Neural cell (in vitro differentiated cells): ENCODE data around the gene KRTAP22-2. TPM values are rescaled to one million over a fixed set of nuclear protein-coding genes. Genes with fewer than 3 reads are reported as not detected.

Source experiments
- H2AFZ ChIP-seq: fragments of 200-600, 300-800 bp; sonication (generic), shearing (Covaris generic); 2 replicates; pipeline ENCODE4 v1.6.0; 2014; ENCODE audit warnings: low read depth, mild to moderate bottlenecking, antibody characterized with exemption, low read length, moderate library complexity
- H3F3A ChIP-seq: fragments of 200-600 bp; shearing (Covaris generic); 2 replicates; pipeline ENCODE4 v1.6.1; 2016; ENCODE audit warnings: mild to moderate bottlenecking, moderate library complexity, mixed read lengths, antibody characterized with exemption, low read length; ENCODE audit not compliant: insufficient read depth, poor library complexity, severe bottlenecking
- H3K27ac ChIP-seq: fragments of 200-600, 300-800 bp; sonication (generic), shearing (Covaris generic); 2 replicates; pipeline ENCODE4 v1.5.1; 2014; ENCODE audit warnings: mild to moderate bottlenecking, low read length, moderate library complexity
- H3K27me3 ChIP-seq: fragments of 300-800, 200-600 bp; sonication (generic), shearing (Covaris generic); 2 replicates; pipeline ENCODE4 v1.6.0; 2014; ENCODE audit warnings: mild to moderate bottlenecking, low read depth, low read length, moderate library complexity; ENCODE audit not compliant: insufficient read depth
- H3K36me3 ChIP-seq: fragments of 300-800, 200-600 bp; sonication (generic), shearing (Covaris generic); 2 replicates; pipeline ENCODE4 v1.5.1; 2014; ENCODE audit warnings: mild to moderate bottlenecking, antibody characterized with exemption, low read length, moderate library complexity; ENCODE audit not compliant: insufficient read depth
- H3K4me2 ChIP-seq: fragments of 300-800, 200-600 bp; sonication (generic), shearing (Covaris generic); 2 replicates; pipeline ENCODE4 v1.6.0; 2014; ENCODE audit warnings: mild to moderate bottlenecking, low read length
- H3K4me3 ChIP-seq: fragments of 300-800, 200-600 bp; sonication (generic), shearing (Covaris generic); 2 replicates; pipeline ENCODE4 v1.5.1; 2014; ENCODE audit warnings: mild to moderate bottlenecking, low read length, moderate library complexity
- H3K79me2 ChIP-seq: fragments of 200-600 bp; shearing (Covaris generic); replicated peaks from 2 replicates; pipeline ENCODE4 v1.6.0; 2014; ENCODE audit warnings: mild to moderate bottlenecking, low read length, moderate library complexity; ENCODE audit not compliant: insufficient read depth
- H3K9ac ChIP-seq: fragments of 300-800, 200-600 bp; sonication (generic), shearing (Covaris generic); 2 replicates; pipeline ENCODE4 v1.6.1; 2016; ENCODE audit warnings: mild to moderate bottlenecking, low read length, mixed read lengths
- H3K9me2 ChIP-seq: fragments of 200-600 bp; shearing (Covaris generic); 2 replicates; pipeline ENCODE4 v1.6.1; 2016; ENCODE audit warnings: mild to moderate bottlenecking, low read length, mixed read lengths; ENCODE audit not compliant: insufficient read depth
- H3K9me3 ChIP-seq: fragments of 200-600, 300-800 bp; sonication (generic), shearing (Covaris generic); 2 replicates; pipeline ENCODE4 v1.6.1; 2016; ENCODE audit warnings: mild to moderate bottlenecking, mixed run types, low read length, moderate library complexity, mixed read lengths
- H4K20me1 ChIP-seq: fragments of 200-600 bp; shearing (Covaris generic); 2 replicates; pipeline ENCODE4 v1.6.1; 2016; ENCODE audit warnings: mild to moderate bottlenecking, mixed run types; ENCODE audit not compliant: insufficient read depth
- CTCF ChIP-seq: fragments of 450-650 bp; IDR thresholded peaks from 2 replicates; pipeline ENCODE4 v1.5.1; 2014; ENCODE audit warnings: antibody characterized with exemption, mild to moderate bottlenecking, moderate library complexity; ENCODE audit not compliant: poor library complexity, severe bottlenecking
- EP300 ChIP-seq: fragments of 450-650 bp; conservative IDR thresholded peaks from 2 replicates; pipeline ENCODE4 v1.6.1; 2014; ENCODE audit warnings: antibody characterized with exemption, mild to moderate bottlenecking, moderate library complexity; ENCODE audit not compliant: poor library complexity, severe bottlenecking
- EZH2 ChIP-seq: fragments of 200-600, 300-800 bp; shearing (Covaris generic), sonication (generic); IDR thresholded peaks from 2 replicates; pipeline ENCODE4 v1.6.1; 2014; ENCODE audit warnings: antibody characterized with exemption, low read length, borderline replicate concordance, mild to moderate bottlenecking; ENCODE audit not compliant: insufficient read depth, poor library complexity, severe bottlenecking
- MXI1 ChIP-seq: fragments of 450-650 bp; conservative IDR thresholded peaks from 2 replicates; pipeline ENCODE4 v1.6.1; 2014; ENCODE audit warnings: antibody characterized with exemption, mild to moderate bottlenecking; ENCODE audit not compliant: poor library complexity, severe bottlenecking
- POLR2AphosphoS5 ChIP-seq: IDR thresholded peaks from 2 replicates; pipeline ENCODE4 v1.6.1; 2012
- RAD21 ChIP-seq: fragments of 450-650 bp; conservative IDR thresholded peaks from 2 replicates; pipeline ENCODE4 v1.6.1; 2014; ENCODE audit warnings: antibody characterized with exemption, mild to moderate bottlenecking, moderate library complexity
- REST ChIP-seq: IDR thresholded peaks from 2 replicates; pipeline ENCODE4 v1.6.1; 2012; ENCODE audit warnings: borderline replicate concordance
- SMC3 ChIP-seq: fragments of 450-650 bp; conservative IDR thresholded peaks from 2 replicates; pipeline ENCODE4 v1.6.1; 2014; ENCODE audit warnings: antibody characterized with exemption, mild to moderate bottlenecking, moderate library complexity; ENCODE audit not compliant: poor library complexity
- TAF1 ChIP-seq: IDR thresholded peaks from 2 replicates; pipeline ENCODE4 v1.6.1; 2012; ENCODE audit warnings: low read depth
- polyA plus RNA-seq: library from polyadenylated mRNA; depleted of rRNA; stranded (reverse); fragments of >200 nt; gene quantifications from 2 replicates; pipeline ENCODE4 v1.2.3, GENCODE V29; 2014

The KRTAP22-2 gene
- polyA plus RNA-seq, 1 donor from 2014 or later: not detected

GRCh38 chr21:30613836-30614235, 23.6 kb upstream of the KRTAP22-2 start, which contains the start of gene KRTAP6-1:
TSS of gene KRTAP6-1 (minus strand) at chr21:30613930. CDS start at chr21:30613904, 26 bp downstream.
- Histone ChIP-seq H4K20me1 (no peaks in the 10 kb centered on the region), H3K79me2 (no peaks in the 10 kb centered on the region), H3K9me3 (no peaks in the 10 kb centered on the region), H2AFZ (no peak within 1 kb of the TSS), H3K4me2 (no peak within 1 kb of the TSS), H3K36me3 (no peaks in the 10 kb centered on the region), H3K27me3 (no peaks in the 10 kb centered on the region), H3K9me2 (no peaks in the 10 kb centered on the region), H3F3A (no peaks in the 10 kb centered on the region), H3K9ac (no peak within 1 kb of the TSS), H3K4me3 (no peak within 1 kb of the TSS), H3K27ac (no peak within 1 kb of the TSS)
- no peak for TF ChIP-seq MXI1
- TF ChIP-seq POLR2AphosphoS5: no peak
- no peak for TF ChIP-seq SMC3
- no peak for TF ChIP-seq RAD21
- no peak for TF ChIP-seq EZH2
- TF ChIP-seq REST: no peak
- no peak for TF ChIP-seq EP300
- TF ChIP-seq TAF1: no peak
- TF ChIP-seq CTCF: no peak

GRCh38 chr21:30612132-30612531, 21.9 kb upstream of the KRTAP22-2 start:
- H3K9me3 ChIP-seq: no peaks in the 10 kb centered on the region
- H3K27ac ChIP-seq: no peak overlapping the region
- H3K79me2 ChIP-seq: no peaks in the 10 kb centered on the region
- no peak overlapping the region for H3K4me3 ChIP-seq
- H3K9me2 ChIP-seq: no peaks in the 10 kb centered on the region
- no peak overlapping the region for H3K4me2 ChIP-seq
- no peaks in the 10 kb centered on the region for H3K27me3 ChIP-seq
- no peaks in the 10 kb centered on the region for H3F3A ChIP-seq
- no peaks in the 10 kb centered on the region for H4K20me1 ChIP-seq
- no peaks in the 10 kb centered on the region for H3K36me3 ChIP-seq
- H2AFZ ChIP-seq: no peak overlapping the region
- TF ChIP-seq CTCF (no peak), TAF1 (no peak), EP300 (no peak), EZH2 (no peak)
- H3K9ac ChIP-seq: no peak overlapping the region
